HG03175 (cell line): Measurements from ENCODE around the gene NUAK1.

ENCODE experiments used
- ATAC-seq: cut with Tn5 transposase; IDR thresholded peaks from one replicate; pipeline ENCODE4 v1.9.1; 2021; ENCODE audit warnings: mild to moderate bottlenecking, moderate library complexity; ENCODE audit not compliant: unreplicated experiment

Gene NUAK1

DNA sequence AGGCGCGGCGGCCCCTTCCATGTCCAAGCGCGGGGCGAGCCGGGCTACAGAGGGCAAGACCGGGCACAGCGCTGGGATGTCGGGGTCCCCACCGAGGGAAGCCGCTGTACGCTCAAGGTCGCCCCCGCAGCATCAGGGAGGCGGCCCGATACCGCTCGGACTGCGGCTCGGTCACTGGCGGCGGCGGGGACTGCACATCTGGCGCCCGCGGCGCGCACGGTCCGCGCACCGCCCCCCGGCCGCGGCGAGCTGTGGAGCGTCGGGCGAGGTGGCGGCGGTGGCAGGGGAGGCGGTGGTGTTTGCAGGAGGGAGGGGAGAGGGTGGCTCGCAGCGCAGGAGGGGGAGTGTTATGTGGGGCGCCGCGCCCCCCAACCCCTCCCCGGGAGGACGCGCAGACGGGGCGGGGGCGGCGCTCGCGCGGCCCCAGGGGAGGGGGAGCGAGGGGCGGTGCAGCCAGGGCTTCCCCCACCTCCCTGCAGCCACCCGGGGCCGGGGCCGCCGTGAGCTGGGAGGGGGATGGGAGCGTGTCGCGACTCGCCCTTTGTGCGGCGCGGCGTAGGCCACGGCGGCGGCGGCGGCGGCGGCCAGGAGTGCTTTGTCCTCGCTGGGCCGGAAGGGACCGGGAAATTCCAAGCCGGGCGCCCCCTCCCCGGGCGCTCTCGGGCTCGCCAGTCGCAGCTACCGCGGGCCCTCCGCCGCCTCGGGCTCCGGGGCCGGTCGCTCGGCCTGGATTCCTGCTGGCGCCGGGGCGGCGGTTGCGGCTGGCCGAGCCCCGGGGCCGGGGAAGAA is at the start of gene NUAK1:
Gene NUAK1 (minus strand): TSS at position 322 of the 789 bp plus-strand sequence. CDS start 301 bp downstream, at position 21.
- ATAC-seq = no peak

DNA sequence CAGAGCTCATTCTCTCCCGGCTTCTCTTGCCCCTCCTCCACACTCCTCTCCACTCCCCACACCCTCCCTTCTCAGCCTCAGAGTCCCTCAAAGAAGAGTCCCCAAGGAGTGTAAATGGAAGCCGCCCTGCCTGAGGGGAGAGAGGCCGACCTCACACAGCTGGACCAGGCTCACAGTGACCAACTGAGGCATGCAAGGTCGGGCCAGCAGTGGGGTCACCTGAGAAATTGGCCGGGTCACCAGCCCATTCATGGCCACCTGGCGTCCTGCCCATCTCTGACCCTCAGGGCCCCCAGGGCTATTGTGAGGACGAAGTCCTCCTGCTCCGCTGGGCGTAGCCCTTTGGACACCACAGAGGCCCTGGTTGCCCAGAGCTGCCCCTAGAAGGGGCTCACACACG is 49.5 kb upstream of the NUAK1 start:
- ATAC-seq = no peak

DNA sequence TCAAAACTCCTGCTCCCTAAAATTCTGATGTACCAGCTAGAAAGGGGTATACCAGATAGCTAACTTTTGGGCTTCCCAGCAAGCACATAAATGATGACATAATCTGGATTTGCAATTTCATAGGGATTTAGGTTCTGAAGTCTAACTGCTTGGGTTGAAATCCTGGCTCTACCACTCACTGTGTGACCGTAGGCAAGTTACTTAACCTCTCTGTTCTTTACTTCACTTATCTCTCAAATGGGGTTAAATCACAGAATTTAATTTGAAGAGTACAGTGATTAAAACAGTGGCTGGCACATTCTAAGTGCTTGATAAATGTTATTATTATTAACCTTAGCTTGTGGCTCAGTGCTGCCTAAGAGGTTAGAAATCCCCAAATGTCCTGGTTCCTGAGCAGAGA is 49.1 kb upstream of the NUAK1 start:
- ATAC-seq = no peak

DNA sequence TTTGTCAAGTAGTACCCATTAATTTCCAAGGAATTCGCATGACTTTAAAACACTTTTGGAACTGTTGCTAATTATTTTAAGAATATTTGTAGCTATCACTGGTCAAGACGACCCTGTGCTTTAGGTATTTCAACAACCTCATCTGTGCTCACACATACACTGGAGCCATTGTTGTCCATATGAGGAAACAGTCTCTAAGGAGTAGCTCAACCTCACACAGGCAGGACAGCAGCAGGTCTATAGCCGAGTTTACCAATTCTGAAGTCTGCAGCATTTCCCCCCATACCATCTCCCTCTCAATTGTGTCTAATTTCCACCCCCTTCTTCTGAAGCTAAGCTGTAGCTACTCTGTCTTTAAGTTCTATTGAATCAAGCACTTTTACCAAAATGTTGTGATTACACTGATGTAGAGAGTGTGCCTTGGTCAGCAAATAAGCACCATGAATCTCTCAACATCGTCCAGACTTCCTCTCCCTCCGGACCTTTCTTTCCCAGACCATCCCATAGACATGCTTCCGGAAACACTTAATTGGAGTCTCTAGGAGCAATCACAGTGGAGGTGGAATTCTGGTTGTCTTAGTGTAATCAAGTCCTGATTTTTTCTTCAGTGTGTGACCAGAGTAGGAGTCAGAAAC is 48.5 kb upstream of the NUAK1 start:
- no peak for ATAC-seq

DNA sequence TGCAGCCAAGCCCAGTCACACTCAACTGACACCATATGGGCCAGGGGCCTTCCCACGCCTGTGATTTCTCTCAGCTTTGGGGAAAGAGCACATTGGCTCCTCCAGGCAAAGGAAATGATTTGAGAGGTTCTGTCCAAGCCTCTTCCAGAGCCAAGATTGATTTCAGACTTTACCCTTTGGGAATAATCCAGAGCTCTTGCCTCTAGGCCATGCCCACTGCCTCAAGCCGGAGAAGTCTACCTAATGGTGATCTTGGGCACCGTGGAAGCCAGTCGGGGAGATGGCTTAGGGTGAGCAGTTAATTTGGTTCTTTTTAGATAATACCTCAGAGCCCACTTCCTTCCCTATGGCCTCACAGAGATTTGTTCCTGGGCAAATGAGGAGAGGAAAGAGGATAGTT is 45.0 kb upstream of the NUAK1 start:
- ATAC-seq = no peak

DNA sequence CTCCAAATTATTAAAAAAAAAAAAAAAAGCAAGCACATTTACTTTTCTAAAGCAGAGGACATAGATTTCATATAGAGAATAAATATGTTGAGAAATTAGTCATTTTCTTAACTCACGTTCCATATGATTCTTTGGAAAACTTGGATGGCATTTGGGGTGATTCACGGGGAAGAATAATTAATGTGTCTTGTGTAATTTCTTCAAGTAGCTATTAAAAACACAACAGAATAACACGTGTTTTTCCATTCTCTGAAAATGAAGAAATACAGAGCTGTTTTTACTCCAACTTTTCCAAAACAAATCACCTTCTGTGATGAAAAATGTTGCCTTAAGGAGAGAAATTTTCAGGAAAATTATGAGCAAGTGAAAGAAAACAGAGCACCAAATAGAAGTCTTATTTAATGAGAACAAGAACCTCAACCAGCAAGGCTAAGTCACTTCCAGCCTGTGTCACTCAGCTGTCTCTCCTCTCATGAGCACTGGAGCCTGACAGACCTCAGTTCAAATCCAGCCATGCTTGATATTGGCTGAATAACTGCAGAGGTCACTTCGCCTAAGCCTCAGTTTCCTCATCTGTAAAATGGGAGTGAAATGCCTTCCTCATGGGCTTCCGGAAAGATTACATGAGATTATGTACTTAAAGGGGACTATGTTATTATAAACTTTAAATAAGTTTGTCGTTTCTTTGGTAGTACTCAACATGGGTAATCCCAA is 42.8 kb upstream of the NUAK1 start:
- ATAC-seq = no peak

- ATAC-seq = no peak
Measured at GRCh38 chr12:106179086-106179485, 40.3 kb upstream of the NUAK1 start.

DNA sequence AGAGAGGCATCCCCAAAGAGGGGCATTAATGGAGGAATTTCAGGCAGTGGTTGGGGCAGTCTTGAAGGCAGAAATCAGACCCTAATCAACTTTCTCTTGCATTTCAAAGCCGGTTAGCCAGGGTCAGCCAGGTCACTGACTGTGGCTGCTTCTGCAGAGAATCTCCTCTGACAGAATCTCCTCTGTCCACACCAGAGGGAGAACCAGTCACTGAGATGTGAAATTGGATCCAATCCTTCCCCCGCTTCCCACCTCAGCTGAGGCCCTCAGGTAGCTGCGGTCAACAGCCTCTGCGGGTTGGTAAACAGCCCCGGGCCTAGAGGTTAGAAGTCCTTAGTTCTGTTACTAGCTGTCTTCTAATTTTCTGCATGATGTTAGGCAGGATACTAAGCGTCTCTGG is 39.8 kb upstream of the NUAK1 start:
- no peak for ATAC-seq

GRCh38 chr12:106176560-106176959 is 37.8 kb upstream of the NUAK1 start:
- no peak for ATAC-seq

DNA sequence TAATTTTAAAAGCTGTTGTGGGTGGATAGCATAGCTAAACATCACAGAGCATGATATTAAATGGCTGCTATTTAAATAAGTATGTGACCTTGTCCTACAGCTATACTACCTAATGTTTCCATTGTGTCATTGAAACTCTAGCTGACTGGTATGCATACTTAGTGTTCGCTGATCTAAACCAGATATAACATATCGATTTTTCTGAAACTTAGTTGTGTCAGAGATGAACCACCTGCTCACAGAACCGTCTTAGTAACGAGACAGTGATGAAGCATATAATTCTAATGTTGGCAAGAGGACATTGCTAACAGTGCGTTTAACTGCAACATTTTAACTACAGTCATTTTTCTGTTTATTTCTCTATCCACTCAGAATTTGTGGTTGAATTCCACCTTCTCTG is 36.1 kb upstream of the NUAK1 start:
- no peak for ATAC-seq

- ATAC-seq = no peak
Measured at GRCh38 chr12:106173442-106173841, 34.7 kb upstream of the NUAK1 start.

DNA sequence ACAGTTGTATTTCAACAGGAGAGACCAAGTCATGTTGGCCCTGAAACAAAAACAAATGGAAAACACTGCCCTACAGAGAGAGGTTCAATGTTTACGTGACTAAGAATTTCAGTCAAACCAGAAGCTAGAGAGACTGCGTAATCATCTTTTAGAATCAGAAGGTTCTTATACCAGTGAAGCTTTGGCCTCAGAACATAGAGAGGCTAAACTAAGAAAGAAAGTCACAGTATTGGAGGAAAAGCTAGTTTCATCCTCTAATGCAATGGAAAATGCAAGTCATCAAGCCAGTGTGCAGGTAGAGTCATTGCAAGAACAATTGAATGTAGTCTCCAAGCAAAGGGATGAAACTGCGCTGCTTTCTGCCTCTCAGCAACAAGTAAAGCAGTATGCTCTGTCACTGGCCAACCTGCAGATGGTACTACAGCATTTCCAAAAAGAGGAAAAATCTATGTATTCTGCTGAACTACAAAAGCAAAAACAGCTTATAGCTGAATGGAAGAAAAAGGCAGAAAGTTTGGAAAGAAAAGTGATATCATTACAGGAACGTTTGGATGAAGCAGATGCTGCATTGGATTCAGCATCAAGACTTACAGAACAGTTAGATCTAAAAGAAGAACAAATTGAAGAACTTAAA is 32.5 kb upstream of the NUAK1 start:
- ATAC-seq = no peak

DNA sequence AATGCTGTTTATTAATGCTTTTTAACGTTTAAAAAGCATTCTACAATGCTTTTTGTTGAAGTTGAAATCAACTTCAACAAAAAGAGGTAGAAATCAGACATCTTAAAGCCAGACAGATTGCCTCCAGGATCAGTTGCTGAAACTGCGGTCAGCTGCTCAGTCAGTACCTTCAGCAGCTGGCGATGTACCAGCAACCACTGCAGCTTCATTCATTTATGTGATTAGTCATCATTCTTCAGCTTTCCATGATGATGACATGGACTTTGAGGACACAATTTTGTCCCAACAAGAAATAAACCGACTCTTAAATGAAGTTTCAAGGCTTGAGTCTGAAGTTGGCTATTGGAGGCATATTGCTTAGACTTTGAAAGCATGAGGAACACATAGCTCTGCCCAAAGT is 31.5 kb upstream of the NUAK1 start:
- ATAC-seq = no peak

- no peak for ATAC-seq
Measured at GRCh38 chr12:106163712-106164111, 25.0 kb upstream of the NUAK1 start.

DNA sequence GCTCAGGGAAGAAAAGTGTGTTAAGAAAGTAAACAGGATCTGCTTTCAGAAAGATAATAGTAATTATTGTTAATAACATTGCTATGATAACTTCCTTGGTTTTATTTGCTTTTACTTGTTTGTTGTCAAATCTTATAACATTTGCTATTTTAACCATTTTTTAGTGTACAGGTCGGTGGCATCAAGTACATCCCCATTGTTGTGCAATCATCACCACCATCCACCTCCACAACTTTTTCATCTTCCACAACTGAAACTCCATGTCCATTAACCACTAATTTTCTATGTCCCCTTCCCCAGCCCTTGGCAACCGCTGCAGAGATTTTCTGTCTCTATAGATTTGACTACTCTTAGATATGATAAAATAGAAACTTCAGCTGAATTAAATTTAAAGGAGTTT is 22.7 kb upstream of the NUAK1 start:
- ATAC-seq = no peak

DNA sequence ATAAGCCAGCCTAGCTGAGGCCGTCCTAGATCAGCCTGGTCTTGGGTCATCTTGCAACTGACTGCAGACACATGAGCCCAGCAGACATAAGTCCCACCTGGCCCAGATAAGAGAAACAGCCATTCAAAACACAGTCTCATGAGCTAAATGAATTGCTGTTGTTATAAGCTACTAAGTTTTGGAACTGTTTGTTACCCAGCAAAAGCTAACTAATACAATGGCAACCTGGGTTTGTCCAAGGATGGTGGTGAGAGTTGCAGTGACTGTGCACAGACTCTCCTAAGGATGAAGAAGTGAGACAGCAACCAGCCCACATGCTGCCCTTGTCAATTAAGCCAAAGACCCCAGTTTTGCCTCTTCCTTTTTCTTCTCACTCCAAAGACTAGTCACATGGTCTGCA is 22.2 kb upstream of the NUAK1 start:
- ATAC-seq = no peak

- no peak for ATAC-seq
Measured at GRCh38 chr12:106157802-106158201, 19.0 kb upstream of the NUAK1 start.

DNA sequence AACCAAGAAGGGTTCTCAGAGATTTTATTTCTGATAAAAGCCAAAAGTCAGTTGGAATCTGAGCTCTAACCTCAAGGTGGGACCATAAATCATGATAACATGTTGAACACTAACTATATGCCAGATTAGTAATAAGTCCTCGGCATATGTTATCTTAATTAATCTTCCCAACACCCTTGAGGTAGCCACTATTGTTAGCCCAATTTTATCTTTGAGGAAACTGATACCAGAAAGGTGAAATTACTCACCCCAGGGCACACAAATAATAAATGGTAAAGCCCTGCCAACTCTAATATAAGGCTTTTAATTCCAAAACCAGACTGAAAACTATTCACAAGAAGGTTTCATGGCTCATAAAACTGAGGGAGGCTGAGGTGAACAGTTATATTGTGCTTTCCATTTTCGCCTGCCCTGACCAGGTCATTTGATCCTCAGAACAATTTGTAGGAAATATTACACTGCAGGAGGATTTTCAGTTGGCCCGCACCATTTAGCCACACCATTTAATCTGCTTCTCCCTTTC is 16.1 kb upstream of the NUAK1 start:
- ATAC-seq = no peak

- ATAC-seq = no peak
Measured at GRCh38 chr12:106152334-106152733, 13.6 kb upstream of the NUAK1 start.

DNA sequence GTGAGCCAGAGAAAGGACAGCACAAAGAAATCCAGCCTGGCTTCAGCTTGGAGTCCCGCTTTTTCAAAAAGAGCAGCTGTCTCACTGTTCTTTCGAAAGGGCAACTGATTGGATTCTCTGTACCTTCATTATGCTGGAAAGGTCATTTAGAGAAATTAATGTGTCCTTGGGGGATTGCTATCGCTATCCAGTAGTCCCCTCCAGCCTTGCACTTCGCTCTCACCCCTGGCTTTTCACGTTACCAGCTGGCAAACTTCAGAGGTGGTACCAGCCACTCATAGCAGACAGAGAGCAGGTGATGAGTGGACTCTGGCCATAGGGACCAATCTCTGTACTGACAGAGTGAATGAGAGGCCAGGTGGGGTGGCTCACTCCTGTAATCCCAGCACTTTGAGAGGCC is 11.8 kb upstream of the NUAK1 start:
- ATAC-seq = no peak

DNA sequence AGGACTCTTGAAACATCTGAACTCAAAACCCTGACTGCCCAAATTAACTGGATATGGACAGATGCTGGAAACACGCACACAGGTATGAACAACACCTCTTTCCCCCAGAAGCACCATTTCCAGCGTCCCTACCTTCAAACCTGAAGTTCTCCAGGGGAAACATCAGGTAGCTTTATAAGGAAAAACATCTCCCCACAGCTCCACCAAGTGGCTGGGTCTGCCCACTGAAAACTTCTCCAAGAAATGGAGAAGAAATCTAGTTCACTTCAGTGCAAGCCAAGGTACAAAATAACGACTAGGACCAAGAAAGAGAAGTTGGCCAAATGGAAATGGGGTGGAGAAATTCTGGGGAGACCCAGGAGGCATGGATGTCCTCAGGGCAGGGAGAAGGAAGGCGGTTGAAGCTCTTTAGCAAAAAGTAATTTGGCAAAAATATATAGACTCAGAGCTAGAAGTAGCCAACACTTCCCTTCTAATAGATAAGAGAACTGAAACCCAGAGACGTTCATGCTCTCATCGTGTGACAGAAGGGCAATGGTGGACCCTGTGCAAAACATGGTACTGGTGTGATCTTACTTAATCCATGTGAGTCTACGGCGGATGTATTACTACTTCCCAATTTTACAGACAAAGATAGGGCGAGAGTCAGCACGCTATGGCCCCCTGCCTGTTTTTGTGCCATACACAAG is 10.5 kb upstream of the NUAK1 start:
- no peak for ATAC-seq
